ENCODE data around the gene UNC13D.
A peak's percentile ranks its signal among the peaks of the same experiment; 100 is the strongest.
"Not testable (repeated sequence)": the region's sequence is repeated elsewhere in the genome, so short reads cannot be mapped to it uniquely, and the experiment has no call there.

UNC13D gene

DNA sequence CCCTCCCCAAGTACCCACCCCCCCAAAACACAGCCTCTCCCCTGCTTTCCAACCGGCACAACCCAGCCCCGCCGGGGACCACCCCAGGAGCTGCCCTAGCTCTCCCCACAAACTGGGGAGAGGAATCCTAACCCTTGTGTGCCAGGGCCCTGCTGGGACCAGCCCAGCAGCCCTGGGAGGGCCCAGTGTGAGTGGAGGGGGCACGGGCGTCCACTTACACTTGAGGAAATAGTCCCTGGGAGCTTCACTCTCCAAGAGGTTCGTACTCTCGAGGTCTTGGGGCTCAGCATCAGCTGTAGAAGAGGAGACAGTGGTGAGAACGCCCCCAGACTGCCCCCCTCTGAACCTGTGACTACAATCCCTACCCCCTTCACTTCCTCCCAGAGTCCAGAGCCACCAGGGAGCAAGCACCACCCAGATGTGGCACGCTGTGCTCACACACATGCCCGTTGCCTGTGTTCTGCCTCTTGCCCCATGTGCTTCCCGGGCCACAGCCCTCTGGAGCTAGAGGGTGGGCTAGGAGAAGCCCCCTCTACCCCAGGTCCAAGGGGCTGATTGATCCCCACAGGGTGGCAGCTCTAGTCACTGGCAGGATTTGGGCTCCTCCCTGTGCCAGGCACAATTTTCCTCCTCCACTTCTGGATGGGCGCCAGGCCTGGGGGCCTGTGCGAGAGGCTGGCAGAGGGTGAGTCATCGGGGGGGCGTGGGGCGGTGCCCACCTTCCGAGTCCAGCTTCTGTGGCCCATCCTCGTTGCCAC is 31.2 kb upstream of the UNC13D start:
- DNase-seq (ENCODE audit: extremely low read depth in 1 of 2, low read depth in 1 of 2) = no peak

DNA sequence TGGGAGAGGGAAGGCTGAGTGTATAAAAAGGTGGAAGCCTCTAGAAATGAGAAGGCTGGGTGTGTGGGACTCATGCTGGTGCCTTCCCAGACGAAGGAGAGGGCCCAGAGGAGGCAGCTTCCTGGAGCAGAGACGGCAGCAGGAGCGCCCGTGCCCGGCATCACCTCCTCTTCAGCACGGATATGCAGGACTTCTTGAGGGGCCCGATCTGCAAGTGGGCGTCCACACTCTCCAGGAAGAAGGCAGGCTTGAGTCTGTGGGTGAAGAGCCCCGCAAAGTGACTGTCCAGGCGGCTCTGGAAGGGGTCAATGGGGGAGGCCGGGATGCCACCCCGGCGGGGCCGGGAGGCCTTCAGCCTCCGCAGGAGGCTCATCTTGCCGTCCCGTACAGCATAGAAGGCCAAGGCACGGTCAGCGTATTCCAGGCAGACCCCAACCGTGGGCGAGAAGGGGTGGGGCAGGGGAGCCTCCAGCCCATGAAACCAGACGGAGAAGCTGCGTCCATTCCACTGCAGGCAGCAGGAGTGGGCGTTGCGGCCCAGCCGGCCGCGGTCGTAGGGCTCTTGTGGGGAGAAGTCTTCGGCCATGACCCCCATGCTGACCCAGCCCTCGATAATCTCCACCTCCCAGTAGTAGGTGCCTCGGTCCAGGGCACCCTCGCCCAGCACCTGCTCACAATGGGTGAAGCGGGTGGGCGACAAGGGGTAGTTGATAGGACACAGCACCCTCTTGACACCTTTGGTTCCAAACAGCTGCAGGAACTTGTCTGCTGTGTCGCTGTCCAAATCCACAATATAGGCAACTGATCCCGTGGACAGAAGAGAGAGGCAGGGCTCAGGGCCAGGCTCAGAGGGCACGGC is 30.3 kb upstream of the UNC13D start:
- no peak for DNase-seq (ENCODE audit: extremely low read depth in 1 of 2, low read depth in 1 of 2)

DNA sequence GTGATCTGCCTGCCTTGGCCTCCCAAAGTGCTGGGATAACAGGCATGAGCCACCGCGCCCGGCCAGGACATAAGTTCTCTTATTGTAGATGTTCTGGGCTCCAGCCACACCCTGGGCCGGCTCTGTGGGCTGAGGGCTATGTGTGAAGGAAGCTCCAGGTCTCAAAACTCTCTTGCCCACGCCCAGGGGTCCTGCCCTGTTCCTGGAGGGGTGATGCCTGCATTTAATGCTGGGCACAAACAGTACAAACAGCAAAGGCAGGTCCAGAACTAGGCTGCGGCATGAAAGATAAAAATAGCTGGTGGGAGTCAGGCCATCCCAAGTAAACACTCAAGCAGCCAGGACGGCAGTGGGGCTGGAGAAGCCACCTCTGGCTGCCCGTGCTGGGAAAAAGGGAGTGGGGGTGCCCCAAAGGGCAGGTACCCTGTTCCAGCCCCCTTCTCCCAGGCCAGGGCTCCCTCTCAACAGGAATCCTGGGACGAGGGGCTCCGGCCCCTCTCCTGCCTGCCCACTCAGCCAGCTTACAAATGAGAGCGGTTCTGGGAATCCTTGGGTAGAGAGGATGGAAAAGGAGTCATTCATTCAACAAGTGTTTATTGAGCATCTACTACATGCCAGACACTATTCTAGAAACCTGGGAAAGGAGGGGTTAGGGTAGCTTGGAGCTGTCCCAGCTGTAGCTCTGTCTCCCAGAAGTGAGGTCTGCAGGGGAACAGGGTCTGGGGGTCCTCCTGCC is 29.6 kb upstream of the UNC13D start:
- no peak for DNase-seq (ENCODE audit: extremely low read depth in 1 of 2, low read depth in 1 of 2)

DNA sequence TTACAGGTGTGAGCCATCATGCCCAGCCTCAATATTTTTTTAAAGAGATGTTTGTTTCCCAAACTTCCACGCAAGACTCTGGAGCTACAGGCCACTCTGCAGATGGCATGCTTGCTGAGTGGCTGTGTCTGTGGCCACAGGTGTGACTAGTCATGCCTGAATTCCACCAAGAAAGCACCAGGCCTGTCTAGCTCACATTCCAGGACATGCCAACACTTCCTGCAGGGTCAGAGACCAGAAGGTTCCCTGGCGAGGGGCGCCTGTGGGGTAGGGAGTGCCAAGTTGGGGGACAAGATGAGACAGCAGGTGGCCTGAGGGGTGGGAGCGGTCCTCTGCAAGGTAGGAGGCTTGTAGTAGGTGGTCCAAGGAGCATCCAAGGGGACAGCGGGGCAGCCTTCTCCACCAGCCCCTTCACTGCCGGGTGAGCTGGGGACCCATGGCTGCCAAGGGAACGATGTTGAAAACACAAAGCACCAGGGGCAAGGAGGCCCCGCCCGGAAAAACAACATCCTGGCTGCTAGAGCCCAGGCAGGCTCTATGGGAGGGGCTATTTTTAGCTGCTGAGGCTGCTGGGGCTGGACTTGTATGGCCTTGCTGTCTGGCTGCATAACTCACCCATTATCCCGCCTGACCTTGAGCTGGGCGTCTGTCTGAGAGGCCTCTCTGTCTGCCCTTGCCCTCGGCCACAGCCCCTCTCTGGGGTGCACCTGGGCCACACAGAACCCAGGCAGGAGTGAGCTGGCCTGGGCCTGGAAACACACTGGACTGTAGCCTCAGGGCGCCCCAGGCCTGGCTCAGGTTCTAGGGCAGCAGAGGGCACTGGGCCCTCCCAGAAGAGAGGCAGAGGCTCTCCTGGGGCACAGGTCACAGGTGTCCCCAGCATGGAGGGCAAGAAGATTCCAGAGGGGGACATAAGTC is 28.5 kb upstream of the UNC13D start:
- DNase-seq (ENCODE audit: extremely low read depth in 1 of 2, low read depth in 1 of 2) = peak in 1 of 2 donors; percentile 42

DNA sequence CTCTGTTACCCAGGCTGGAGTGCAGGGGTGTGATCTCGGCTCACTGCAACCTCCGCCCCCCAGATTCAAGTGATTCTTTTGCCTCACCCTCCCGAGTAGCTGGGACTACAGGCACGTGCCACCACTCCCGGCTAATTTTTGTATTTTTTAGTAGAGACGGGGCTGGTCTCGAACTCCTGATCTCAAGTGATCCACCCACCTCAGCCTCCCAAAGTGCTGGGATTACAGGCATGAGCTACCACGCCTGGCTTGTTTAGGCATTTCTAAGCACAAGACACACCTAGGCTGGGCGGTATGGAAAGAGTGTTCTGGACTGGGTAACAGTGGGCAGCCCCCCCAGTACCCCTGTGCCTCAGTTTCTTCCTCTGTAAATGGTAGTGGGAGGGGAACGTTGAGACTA is 26.0 kb upstream of the UNC13D start:
- DNase-seq (ENCODE audit: extremely low read depth in 1 of 2, low read depth in 1 of 2) = not testable (repeated sequence)

DNA sequence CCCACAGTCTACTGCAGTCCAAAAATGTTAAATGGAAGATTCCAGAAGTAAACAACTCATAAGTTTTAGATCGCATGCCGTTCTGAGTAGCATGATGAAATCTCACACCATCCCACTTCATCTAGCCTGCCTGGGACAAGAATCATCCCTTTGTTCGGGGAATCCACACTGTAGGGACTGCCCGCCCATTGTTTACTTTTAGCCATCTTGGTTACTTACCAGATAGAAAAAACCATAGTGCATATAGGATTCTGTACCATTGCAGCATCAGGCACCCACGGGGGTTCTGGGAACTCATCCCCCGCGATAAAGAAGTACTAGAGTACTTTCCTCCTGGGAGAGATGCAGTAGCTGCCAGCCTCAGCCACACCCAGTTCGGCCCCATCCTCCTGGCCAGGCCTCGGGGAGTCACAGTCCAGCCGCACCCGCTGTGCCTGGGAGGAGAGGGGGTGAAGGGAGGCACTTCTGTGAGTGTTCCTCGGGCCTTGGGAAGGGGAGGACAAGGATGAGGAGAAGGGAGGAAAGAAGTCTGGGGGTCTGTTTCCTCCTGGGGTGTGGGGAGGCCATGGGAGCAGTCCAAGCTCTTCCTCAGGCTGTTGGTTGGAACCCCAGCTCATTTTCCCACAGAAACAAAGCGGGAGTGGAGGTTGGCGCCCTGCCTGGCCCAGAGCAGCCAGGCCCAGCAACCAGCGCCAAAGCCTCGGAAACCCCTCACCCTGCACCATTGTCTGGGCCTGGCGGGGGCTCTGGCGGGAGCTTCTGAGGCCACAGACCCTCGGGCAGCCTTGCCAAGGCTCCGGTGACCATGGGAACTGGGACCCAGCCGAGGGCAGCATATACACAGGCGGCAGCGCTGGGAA is 25.3 kb upstream of the UNC13D start:
- DNase-seq (ENCODE audit: extremely low read depth in 1 of 2, low read depth in 1 of 2) = no peak

DNA sequence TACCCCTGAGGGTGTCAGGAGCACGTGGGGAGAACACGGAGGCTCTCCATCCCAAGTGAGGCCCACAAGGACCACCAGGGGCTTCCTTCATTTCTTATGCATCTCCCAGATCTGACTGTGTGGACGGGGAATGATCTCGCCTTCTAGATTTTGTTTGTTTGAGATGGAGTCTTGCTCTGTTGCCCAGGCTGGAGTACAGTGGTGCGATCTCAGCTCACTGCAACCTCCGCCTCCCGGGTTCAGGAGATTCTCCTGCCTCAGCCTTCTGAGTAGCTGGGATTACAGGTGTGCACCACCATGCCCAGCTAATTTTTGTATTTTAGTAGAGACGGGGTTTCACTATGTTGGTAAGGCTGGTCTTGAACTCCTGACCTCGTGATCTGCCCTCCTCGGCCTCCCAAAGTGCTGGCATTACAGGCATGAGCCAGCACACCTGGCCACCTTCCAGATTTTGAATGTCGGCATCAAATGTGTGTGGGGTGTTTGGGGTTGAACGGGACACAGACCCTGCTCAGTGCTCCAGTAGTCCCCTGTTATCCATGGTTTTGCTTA is 24.6 kb upstream of the UNC13D start:
- DNase-seq (ENCODE audit: extremely low read depth in 1 of 2, low read depth in 1 of 2) = not testable (repeated sequence)

DNA sequence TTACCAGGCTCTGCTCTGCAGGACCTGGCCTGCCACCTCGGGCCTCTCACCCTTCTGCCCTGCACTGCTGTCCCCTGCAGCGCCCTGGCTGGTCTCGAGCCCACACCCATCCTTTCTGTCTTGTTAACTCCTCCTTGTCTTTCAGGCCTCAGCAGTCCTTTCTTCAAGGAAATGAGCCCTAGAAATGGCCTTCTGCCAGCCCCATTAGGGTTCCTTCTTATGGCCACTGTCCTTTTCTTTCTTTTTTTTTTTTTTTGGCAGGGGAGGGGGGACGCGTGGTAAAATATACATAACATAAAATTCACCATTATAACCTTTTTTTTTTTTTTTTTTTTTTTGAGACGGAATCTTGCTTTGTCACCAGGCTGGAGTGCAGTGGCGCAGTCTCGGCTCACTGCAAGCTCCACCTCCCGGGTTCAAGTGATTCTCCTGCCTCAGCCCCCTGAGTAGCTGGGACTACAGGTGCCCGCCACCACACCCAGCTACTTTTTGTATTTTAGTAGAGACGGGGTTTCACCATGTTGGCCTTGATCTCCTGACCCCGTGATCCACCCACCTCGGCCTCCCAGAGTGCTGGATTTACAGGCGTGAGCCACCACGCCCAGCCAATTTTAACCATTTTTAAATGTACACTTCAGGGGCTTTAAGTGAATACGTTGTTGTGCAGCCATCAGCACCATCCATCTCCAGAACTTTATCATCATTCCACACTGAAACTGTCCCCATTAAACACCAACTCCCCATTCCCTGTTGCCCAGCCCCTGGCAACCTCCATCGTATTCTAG is 21.4 kb upstream of the UNC13D start:
- DNase-seq (ENCODE audit: extremely low read depth in 1 of 2, low read depth in 1 of 2) = not testable (repeated sequence)

DNA sequence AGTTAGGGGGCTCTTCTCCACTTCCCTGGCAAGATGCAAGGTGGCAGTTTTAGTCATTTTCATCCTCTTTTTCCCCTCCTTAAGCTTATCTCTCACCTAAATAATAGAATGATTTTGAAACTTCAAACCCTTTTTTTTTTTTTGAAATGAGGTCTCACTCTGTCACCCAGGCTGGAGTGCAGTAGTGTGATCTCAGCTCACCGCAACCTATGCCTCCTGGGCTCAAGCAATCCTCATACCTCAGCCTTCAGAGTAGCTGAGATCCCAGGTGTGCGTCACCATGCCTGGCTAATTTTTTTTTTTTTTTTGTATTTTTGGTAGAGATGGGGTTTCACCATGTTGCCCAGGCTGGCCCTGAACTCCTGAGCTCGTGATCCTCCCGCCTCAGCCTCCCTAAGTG is 20.7 kb upstream of the UNC13D start:
- not testable (repeated sequence) for DNase-seq (ENCODE audit: extremely low read depth in 1 of 2, low read depth in 1 of 2)

DNA sequence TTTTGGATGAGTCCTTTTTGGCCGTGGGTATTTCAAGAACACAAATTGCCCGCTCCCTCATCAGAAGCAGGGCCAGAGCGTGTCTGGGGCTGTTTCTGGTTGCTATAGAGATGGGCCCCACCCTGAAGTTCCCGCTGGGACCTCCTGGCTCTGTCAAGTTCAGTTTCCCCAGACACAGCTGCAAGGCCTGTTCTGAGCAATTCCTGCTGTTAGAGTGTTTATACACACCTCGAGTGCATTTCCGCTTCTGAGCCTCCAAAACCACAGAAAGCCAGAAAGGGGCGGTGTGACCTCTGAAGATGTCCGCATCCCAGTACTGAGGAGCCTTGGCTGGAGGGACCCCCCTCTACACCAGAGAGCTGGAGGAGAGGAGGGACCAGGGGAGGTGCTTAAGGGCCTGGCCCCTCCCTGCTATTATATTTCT is 20.3 kb upstream of the UNC13D start:
- no peak for DNase-seq (ENCODE audit: extremely low read depth in 1 of 2, low read depth in 1 of 2)

DNA sequence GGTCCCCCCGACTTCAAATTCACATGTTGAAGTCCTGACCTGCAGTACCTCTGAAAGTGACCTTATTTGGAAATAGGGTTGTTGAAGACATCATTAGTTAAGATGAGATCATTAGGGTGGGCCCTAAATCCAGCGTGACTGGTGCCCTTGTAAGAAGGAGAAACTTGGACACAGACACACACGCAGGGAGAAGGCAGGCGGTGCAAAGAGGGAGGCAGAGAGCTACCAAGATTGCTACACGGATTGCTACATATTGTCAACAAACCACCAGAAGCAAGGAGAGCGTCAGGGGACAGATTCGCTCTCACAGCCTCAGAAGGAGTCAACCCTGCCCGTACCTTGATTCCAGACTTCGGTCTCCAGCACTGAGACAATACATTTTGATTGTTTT is 17.7 kb upstream of the UNC13D start:
- DNase-seq (ENCODE audit: extremely low read depth in 1 of 2, low read depth in 1 of 2) = no peak

DNA sequence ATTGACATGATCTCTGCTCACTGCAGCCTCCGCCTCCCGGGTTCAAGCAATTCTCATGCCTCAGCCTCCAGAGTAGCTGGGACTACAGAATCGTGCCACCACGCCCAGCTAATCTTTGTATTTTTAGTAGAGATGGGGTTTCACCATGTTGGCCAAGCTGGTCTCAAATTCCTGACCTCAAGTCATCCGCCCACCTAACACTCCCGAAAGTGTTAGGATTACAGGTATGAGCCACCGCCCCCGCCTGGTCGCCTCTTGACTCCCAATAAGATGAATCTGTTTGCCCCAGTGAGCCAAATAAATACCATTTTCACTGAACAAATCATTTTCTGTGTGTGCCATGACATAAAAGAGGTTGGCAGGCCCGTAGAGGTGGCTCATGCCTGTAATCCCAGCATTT is 15.2 kb upstream of the UNC13D start:
- DNase-seq (ENCODE audit: extremely low read depth in 1 of 2, low read depth in 1 of 2) = not testable (repeated sequence)

DNA sequence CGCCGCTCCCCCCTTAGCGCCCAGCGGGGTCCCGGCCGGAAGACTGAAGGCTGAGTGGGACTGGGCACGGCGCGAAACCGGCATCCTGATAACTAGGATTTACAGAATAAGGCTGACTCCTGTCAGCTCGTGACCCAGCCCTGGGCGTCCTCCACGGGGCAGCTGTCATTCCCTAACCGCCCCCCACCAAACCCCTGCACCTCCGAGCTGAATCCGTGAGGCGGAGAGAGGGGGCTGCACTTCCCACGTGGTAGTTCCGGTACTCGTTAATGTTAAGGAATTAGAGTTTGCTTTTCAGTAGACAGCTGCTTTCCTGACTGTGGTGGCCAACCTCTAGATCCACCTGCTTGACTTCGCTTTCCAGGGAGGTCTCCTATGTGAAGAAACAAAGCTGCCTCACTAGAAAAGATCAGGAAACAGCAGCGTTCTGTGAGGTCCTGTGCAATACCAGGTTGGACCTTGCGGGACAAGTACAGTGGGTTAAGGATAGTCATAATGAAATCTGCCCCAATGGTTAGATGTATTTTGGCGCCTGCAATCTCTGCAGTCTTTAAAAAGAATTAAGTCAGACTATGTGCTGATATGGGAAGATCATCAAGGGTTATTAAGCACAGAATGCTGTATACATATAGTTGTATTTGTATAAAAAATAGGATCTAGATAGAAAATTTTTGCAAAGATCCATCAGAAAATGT is 12.0 kb upstream of the UNC13D start:
- peak in 1 of 2 donors; percentile 35 for DNase-seq (ENCODE audit: extremely low read depth in 1 of 2, low read depth in 1 of 2)

DNA sequence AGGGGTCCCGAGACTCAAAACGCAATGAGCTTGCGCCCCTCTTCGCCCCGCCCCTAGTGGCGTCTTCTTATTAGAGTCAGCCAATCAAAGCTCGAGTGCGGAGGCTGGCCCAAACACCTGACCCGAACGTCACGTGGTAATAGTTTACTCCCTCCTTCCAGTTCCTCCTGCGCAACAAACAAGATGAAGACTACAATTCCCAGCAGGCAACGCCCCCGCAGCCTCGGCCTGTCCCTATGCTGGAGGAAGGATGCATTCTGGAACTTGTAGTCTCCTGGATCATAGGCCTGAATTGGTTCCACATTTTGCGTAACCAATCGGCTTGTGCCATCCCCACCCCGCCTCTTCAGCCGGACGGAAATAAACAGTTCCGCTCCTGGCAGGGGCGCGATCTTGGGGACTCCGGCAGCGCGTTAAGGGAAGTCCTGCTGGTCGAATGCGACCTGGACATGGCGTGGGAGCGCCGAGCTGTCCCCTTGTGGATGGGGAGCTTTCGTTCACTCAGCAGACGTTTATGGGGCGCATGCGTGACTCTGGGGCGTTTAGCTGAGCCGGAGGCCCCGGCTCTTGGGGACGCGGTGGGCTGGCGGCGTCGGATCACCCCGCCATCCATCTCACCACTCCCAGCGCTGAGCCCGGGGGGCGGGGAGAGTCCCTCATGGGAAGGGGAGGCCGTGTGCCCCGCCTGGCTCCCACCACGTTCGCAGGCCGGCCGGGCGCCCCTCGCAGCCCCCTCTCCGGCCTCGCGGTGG is 11.3 kb upstream of the UNC13D start, which contains the start of gene WBP2:
TSS of gene WBP2 (minus strand) at position 26 of the 752 bp plus-strand sequence. CDS start 38 bp downstream, outside the sequence.
- DNase-seq (ENCODE audit: extremely low read depth in 1 of 2, low read depth in 1 of 2) = peak; percentile 88 to 97

DNA sequence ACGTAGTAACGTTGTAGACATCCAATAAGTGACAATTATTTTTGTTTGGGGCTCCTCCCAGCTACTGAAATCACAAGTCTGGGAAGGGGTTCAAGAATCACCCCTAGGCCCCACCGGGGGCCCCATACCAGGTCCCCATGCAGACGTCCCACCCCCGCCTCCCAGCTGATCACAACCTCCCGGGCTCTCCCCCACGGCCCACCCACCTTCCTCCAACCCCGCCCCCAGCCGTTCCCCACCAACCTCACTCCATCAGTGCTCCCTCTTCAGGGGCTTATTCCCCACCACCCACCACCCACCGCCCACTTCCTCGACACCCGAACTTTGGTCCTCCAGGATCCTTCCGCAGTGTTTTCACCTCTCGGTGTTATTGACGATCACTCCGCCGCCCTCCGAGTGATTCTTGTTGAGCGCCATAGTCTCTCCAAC is 10.7 kb upstream of the UNC13D start:
- no peak for DNase-seq (ENCODE audit: extremely low read depth in 1 of 2, low read depth in 1 of 2)

DNA sequence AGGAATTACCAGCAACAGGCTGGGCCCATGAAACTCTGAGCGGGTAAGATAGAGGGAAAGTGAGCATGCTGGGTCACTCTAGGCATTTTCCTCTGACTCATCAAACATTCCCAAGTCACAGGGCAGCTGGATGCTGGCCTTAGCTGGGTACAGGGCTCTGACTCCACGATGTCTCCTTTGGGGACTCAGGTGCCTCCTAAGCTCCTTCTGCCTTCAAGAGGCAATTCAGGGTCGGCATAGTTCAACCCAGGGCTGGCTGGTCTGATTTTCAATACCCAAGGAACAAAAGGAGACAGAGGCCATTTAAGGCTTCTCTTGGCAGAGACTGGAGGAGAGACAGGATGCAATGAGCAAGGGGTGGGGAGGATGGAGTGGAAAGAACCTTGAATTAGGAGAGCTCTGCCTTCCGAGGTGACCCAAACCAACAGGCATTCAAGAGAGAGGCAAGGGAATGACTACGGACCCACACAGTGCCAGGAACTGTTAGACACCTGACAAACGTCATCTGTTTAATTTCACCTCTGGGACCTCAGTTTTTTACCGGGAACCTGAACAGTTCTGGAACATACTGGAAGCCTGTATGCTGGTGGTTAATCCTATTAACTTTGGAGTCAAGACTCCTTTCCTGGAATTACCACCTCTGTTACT is 10.0 kb upstream of the UNC13D start:
- no peak for DNase-seq (ENCODE audit: extremely low read depth in 1 of 2, low read depth in 1 of 2)
